Kidney (tissue), 14 donors: ENCODE data around the gene SPATA45. TPM values are rescaled to one million over a fixed set of nuclear protein-coding genes. Genes with fewer than 3 reads are reported as not detected.
A peak's percentile ranks its signal among the peaks of the same experiment; 100 is the strongest.

ENCODE experiments used
- DNase-seq, 5 donors: peaks; one replicate each; pipeline ENCODE4 v3.0.0-alpha.2; 2013 to 2020
- FAIRE-seq: peaks from 2 replicates; lab custom pipeline; 2012; peaks lifted over from hg19 to GRCh38; lab: Jason Lieb, UNC
- H3K27ac ChIP-seq, 2 donors: one replicate each; pipeline ENCODE4 v1.7.0; 2013; ENCODE audit warnings: low read depth in 2 of 2, low read length in 2 of 2, inconsistent platforms in 1 of 2
- H3K27me3 ChIP-seq: one replicate; pipeline ENCODE4 v1.7.1; 2013; ENCODE audit warnings: low read length, inconsistent platforms; ENCODE audit not compliant: control insufficient read depth, insufficient read depth
- H3K36me3 ChIP-seq, 3 donors: one replicate each; pipeline versions ENCODE4 v1.7.0 to v1.7.1; 2013; ENCODE audit warnings: low read length in 3 of 3, control low read depth in 1 of 3, inconsistent platforms in 1 of 3; ENCODE audit not compliant: insufficient read depth in 3 of 3, control insufficient read depth in 2 of 3
- H3K4me1 ChIP-seq, 3 donors: one replicate each; pipeline versions ENCODE4 v1.7.0 to v1.7.1; 2013; ENCODE audit warnings: low read length in 3 of 3, inconsistent platforms in 1 of 3, low read depth in 1 of 3; ENCODE audit not compliant: control insufficient read depth in 2 of 3, insufficient read depth in 2 of 3
- H3K4me3 ChIP-seq, 3 donors: one replicate each; pipeline versions ENCODE4 v1.7.0 to v1.8.1; 2013; ENCODE audit warnings: low read length in 3 of 3, control low read depth in 1 of 3, inconsistent platforms in 1 of 3
- H3K9ac ChIP-seq, 3 donors: one replicate each; pipeline versions ENCODE4 v1.7.0 to v1.7.1; 2013; ENCODE audit warnings: low read length in 3 of 3, control low read depth in 1 of 3, inconsistent platforms in 1 of 3
- H3K9me3 ChIP-seq, 3 donors: one replicate each; pipeline versions ENCODE4 v1.7.0 to v1.7.1; 2013; ENCODE audit warnings: low read length in 3 of 3, control low read depth in 1 of 3, inconsistent platforms in 1 of 3; ENCODE audit not compliant: control insufficient read depth in 2 of 3, insufficient read depth in 1 of 3
- intact Hi-C: fragments of 100-400 bp; cut with DNase I; formaldehyde crosslinking; loops from one replicate; pipeline ENCODE4 v1.11.1; 2022
- polyA plus RNA-seq: library from polyadenylated mRNA; stranded (reverse); fragments of 350-450 nt; fragmentation: Illumina TruSeq; extraction: RNeasy Lipid Tissue Mini Kit (QIAGEN cat#74804); gene quantifications from one replicate; pipeline ENCODE4 v1.2.3, GENCODE V29; 2014; ENCODE audit warnings: low read depth, low replicate concordance; ENCODE audit not compliant: insufficient read depth
- total RNA-seq: library from RNA; stranded (reverse); fragmentation: NEBNext Ultra II Directional; extraction: Animal tissue kit (Norgen Biotek cat#: 25700); gene quantifications from one replicate; pipeline ENCODE4 v1.2.1, GENCODE V29; 2021
- TF ChIP-seq, protein P1 (sequence below): IDR thresholded peaks from 3 replicates; pipeline ENCODE4 v1.5.1; 2012; ENCODE audit warnings: mild to moderate bottlenecking, moderate library complexity, borderline replicate concordance; ENCODE audit not compliant: insufficient read depth; ENCODE audit errors: extremely low read depth
- donor health status: control.
- donor health status: control.
- donor health status: control.
- donor health status: control.
- donor health status: control.
- donor health status: DM: yes; HTN: yes; CAD: no.
- donor health status: Normal renal cell carcinoma (clear cell type).

Gene SPATA45
- total and polyA plus RNA-seq, 2 donors from 2014 or later: 0.57 TPM; not detected in 1

DNA sequence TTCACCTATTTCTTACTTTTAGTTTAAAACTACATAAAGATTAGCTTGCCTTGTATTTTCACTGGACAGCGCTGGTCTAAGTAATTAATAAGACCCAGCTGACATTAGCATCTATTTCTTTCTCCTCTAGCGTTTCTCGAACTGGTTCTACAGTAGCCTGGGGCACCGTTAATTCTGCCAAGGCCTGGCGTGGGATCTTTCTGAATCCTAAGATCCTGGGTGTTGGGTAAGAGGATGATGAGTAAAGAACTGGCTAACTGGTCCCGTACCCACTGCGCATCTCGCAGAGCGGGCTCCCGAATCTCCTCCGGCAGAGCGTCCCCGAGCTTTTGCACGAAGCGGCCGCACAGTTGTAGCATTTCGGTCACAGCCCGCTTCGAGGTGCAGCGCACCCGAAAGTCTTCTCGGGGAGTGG lies 56.2 kb downstream of the SPATA45 start:
- no peaks in the 10 kb centered on the region for H3K9me3 ChIP-seq
- H3K27ac ChIP-seq: peak overlapping the region; percentile 91 to 94
- peak overlapping the region; percentile 74 to 99 (median 95) for H3K9ac ChIP-seq
- DNase-seq (no peak), FAIRE-seq (no peak)
- H3K4me1 ChIP-seq: no peaks in the 10 kb centered on the region
- peaks cover 0 to 5% (median 2%) of the 10 kb centered on the region in 3 donors for H3K36me3 ChIP-seq
- intact Hi-C loops: no loop called here
- H3K27me3 ChIP-seq: no peaks in the 10 kb centered on the region
- TF ChIP-seq, protein P1, sequence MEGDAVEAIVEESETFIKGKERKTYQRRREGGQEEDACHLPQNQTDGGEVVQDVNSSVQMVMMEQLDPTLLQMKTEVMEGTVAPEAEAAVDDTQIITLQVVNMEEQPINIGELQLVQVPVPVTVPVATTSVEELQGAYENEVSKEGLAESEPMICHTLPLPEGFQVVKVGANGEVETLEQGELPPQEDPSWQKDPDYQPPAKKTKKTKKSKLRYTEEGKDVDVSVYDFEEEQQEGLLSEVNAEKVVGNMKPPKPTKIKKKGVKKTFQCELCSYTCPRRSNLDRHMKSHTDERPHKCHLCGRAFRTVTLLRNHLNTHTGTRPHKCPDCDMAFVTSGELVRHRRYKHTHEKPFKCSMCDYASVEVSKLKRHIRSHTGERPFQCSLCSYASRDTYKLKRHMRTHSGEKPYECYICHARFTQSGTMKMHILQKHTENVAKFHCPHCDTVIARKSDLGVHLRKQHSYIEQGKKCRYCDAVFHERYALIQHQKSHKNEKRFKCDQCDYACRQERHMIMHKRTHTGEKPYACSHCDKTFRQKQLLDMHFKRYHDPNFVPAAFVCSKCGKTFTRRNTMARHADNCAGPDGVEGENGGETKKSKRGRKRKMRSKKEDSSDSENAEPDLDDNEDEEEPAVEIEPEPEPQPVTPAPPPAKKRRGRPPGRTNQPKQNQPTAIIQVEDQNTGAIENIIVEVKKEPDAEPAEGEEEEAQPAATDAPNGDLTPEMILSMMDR: no peak
- H3K4me3 ChIP-seq: peak overlapping the region; percentile 94 to 99 (median 97)

DNA sequence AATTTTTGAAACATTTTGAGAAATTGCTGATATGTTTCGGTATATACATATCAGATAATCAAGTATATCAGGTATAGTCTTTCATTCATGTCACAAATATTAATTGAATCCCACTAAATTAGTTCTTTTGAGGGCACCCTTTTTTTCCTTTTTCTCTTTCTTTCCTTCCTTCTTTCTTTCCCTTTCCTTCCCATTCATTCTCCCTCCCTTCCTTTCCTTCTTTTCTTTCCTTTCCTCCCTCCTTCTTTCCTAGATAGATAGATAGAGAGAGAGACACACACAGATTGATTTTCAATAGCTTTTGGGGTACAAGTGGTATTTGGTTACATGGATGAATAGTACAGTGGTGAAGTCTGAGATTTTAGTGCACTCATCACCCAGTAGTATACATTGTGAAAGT lies 61.6 kb downstream of the SPATA45 start:
- intact Hi-C loops: no loop called here
- Histone ChIP-seq H3K4me3 (no peak overlapping the region), H3K36me3 (peaks cover 0 to 7% (median 3%) of the 10 kb centered on the region in 3 donors), H3K9ac (no peak overlapping the region), H3K9me3 (no peaks in the 10 kb centered on the region), H3K4me1 (no peaks in the 10 kb centered on the region), H3K27ac (no peak overlapping the region), H3K27me3 (no peaks in the 10 kb centered on the region)
- TF ChIP-seq, protein P1: no peak
- DNase-seq: no peak
- FAIRE-seq: no peak

DNA sequence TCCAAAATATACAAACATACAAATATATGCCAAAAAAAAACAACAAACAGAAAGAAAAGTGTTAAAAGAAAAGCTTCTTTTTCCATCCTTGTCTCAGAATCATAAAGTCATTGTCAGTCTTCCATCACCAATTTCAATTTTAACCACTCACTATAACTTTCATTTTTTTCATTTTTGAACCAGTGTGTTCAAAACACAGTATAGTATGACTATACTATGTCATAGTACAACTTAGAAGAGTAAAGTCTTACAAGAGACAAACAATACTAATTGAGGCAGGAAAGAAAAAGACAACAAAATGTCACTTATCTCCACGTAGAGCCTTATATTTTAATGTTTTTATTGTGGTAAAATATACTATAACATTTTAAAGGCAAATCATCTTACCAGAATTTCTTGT lies 63.5 kb downstream of the SPATA45 start:
- intact Hi-C loops: no loop called here
- no peak overlapping the region for H3K4me3 ChIP-seq
- DNase-seq (no peak), FAIRE-seq (no peak)
- no peaks in the 10 kb centered on the region for H3K9me3 ChIP-seq
- H3K36me3 ChIP-seq: peaks cover 0 to 9% (median 3%) of the 10 kb centered on the region in 3 donors
- no peaks in the 10 kb centered on the region for H3K4me1 ChIP-seq
- H3K27ac ChIP-seq: no peak overlapping the region
- no peaks in the 10 kb centered on the region for H3K27me3 ChIP-seq
- TF ChIP-seq, protein P1: no peak
- no peak overlapping the region for H3K9ac ChIP-seq
